WTC11 (cell line): ENCODE results near the gene PARK7. TPM values are rescaled to one million over a fixed set of nuclear protein-coding genes. Genes with fewer than 3 reads are reported as not detected.
A peak's percentile ranks its signal among the peaks of the same experiment; 100 is the strongest.

Experiments used
- AFF4 ChIP-seq: sonication (generic); formaldehyde crosslinking; IDR thresholded peaks from 2 replicates; pipeline ENCODE4 v1.8.1; 2023; ENCODE audit warnings: mild to moderate bottlenecking, missing genetic modification reagents, borderline replicate concordance
- AR ChIP-seq: fragments of 250-450 bp; sonication (Bioruptor Pico); IDR thresholded peaks from 2 replicates; pipeline ENCODE4 v1.9.0; 2021; ENCODE audit warnings: mild to moderate bottlenecking
- CDX4 ChIP-seq: fragments of 250-450 bp; sonication (Bioruptor Pico); IDR thresholded peaks from 2 replicates; pipeline ENCODE4 v1.9.0; 2021; ENCODE audit warnings: moderate library complexity, mild to moderate bottlenecking, inconsistent platforms, borderline replicate concordance
- EMX1 ChIP-seq: fragments of 250-450 bp; sonication (Bioruptor Pico); IDR thresholded peaks from 2 replicates; pipeline ENCODE4 v1.8.0; 2021; ENCODE audit warnings: mild to moderate bottlenecking
- JUN ChIP-seq: sonication (generic); formaldehyde crosslinking; IDR thresholded peaks from 2 replicates; pipeline ENCODE4 v1.8.0; 2023; ENCODE audit warnings: mild to moderate bottlenecking, missing genetic modification reagents
- KAT7 ChIP-seq: sonication (generic); formaldehyde crosslinking; IDR thresholded peaks from 2 replicates; pipeline ENCODE4 v1.8.1; 2023; ENCODE audit warnings: missing genetic modification reagents, mild to moderate bottlenecking, borderline replicate concordance
- MAX ChIP-seq: sonication (generic); formaldehyde crosslinking; IDR thresholded peaks from 2 replicates; pipeline ENCODE4 v1.8.0; 2022; ENCODE audit warnings: mild to moderate bottlenecking, missing genetic modification reagents
- MYBL2 ChIP-seq: sonication (generic); formaldehyde crosslinking; IDR thresholded peaks from 2 replicates; pipeline ENCODE4 v1.8.1; 2023; ENCODE audit warnings: mild to moderate bottlenecking, moderate library complexity, missing genetic modification reagents
- NFE2L1 ChIP-seq: sonication (generic); formaldehyde crosslinking; IDR thresholded peaks from 2 replicates; pipeline ENCODE4 v1.8.1; 2023; ENCODE audit warnings: missing genetic modification reagents
- NR1H2 ChIP-seq: sonication (generic); formaldehyde crosslinking; IDR thresholded peaks from 2 replicates; pipeline ENCODE4 v1.9.0; 2021; ENCODE audit warnings: mild to moderate bottlenecking, moderate library complexity, missing genetic modification reagents
- PRDM15 ChIP-seq: sonication (generic); formaldehyde crosslinking; IDR thresholded peaks from 2 replicates; pipeline ENCODE4 v1.8.0; 2022; ENCODE audit warnings: missing genetic modification reagents
- RORB ChIP-seq: fragments of 250-450 bp; sonication (Bioruptor Pico); IDR thresholded peaks from 2 replicates; pipeline ENCODE4 v1.9.0; 2021; ENCODE audit warnings: mild to moderate bottlenecking
- SMAD3 ChIP-seq: sonication (generic); formaldehyde crosslinking; IDR thresholded peaks from 2 replicates; pipeline ENCODE4 v1.8.0; 2022; ENCODE audit warnings: missing genetic modification reagents, mild to moderate bottlenecking, borderline replicate concordance
- TP53 ChIP-seq: sonication (generic); formaldehyde crosslinking; IDR thresholded peaks from 2 replicates; pipeline ENCODE4 v1.8.1; 2023; ENCODE audit warnings: mild to moderate bottlenecking, missing genetic modification reagents
- USF1 ChIP-seq: sonication (generic); formaldehyde crosslinking; IDR thresholded peaks from 2 replicates; pipeline ENCODE4 v1.8.0; 2022; ENCODE audit warnings: mild to moderate bottlenecking, missing genetic modification reagents
- ZNF121 ChIP-seq: sonication (generic); formaldehyde crosslinking; IDR thresholded peaks from 2 replicates; pipeline ENCODE4 v1.8.0; 2023; ENCODE audit warnings: missing genetic modification reagents
- ZNF219 ChIP-seq: sonication (generic); formaldehyde crosslinking; IDR thresholded peaks from 2 replicates; pipeline ENCODE4 v1.8.0; 2023; ENCODE audit warnings: missing genetic modification reagents, mild to moderate bottlenecking, borderline replicate concordance
- ZNF232 ChIP-seq: sonication (generic); formaldehyde crosslinking; IDR thresholded peaks from 2 replicates; pipeline ENCODE4 v1.8.0; 2022; ENCODE audit warnings: mild to moderate bottlenecking, missing genetic modification reagents
- ZNF396 ChIP-seq: fragments of 250-450 bp; sonication (Bioruptor Pico); IDR thresholded peaks from 2 replicates; pipeline ENCODE4 v1.8.0; 2021; ENCODE audit warnings: mild to moderate bottlenecking, moderate library complexity, borderline replicate concordance
- total RNA-seq: library from RNA; stranded (reverse); gene quantifications from 3 replicates; pipeline ENCODE4 v1.2.3, GENCODE V29; 2021
- TF ChIP-seq, protein P1 (sequence below): sonication (generic); formaldehyde crosslinking; IDR thresholded peaks from 2 replicates; pipeline ENCODE4 v1.8.1; 2023; ENCODE audit warnings: mild to moderate bottlenecking, missing genetic modification reagents, moderate library complexity
- TF ChIP-seq, protein P2 (sequence below): sonication (generic); formaldehyde crosslinking; IDR thresholded peaks from 2 replicates; pipeline ENCODE4 v1.8.0; 2022; ENCODE audit warnings: mild to moderate bottlenecking, missing genetic modification reagents
- TF ChIP-seq, protein P3 (sequence below): sonication (generic); formaldehyde crosslinking; IDR thresholded peaks from 2 replicates; pipeline ENCODE4 v1.8.1; 2023; ENCODE audit warnings: mild to moderate bottlenecking, missing genetic modification reagents

Gene PARK7
- total RNA-seq, 1 experiment from 2014 or later: 337 TPM

DNA sequence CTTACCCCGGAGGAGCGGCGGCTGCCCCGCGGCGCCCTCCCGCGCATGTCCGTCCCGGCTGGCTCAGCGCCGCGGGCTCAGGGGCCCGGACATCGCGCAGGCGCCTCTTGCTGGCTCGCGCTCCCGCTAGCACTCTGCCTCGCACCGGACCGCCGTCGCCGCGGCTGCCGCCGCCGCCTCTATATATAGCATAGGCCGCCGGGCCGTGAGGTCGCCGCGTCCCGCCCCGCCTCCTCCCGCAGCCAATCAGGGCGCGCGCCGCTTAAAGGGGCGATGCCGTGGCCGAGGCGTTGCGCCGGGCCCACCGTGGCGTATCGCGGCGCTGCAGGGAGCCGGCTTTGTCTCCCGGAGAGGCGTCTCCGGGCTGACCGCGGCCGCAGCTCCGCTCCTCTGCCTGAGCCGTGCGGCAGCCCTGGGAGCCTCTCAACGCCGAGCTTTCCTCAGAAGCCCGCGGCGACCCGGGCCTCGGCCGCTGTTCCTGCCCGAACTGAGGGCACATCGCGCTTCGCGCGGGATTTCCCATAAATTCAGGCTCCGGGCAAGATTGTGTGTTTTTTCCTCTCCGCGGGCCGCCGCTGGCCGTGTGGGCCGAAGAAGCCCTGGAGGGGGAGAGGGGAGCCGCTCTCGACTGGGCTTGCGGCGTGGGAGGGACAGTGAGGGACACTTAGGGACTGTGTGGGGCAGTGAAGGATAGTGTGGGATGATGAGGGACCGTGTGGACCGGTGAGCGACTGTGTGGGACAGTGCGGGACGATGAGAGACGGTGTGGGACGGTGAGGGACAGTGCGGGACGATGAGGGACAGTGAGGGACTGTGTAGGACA lies 64.9 kb downstream of the PARK7 start, which contains the start of gene ERRFI1 (continued):
- 0 out of 2 replicates have a peak, but pooled peaks have one; percentile 66 for TF ChIP-seq JUN (CRISPR knock-in tag)
- peak; percentile 72; the same call in 1 of the 2 replicates for TF ChIP-seq TP53 (CRISPR knock-in tag)
- no peak for TF ChIP-seq ZNF219 (CRISPR knock-in tag)
- peak; percentile 84; the same call in 1 of the 2 replicates for TF ChIP-seq MYBL2 (CRISPR knock-in tag)
- TF ChIP-seq, protein P1, sequence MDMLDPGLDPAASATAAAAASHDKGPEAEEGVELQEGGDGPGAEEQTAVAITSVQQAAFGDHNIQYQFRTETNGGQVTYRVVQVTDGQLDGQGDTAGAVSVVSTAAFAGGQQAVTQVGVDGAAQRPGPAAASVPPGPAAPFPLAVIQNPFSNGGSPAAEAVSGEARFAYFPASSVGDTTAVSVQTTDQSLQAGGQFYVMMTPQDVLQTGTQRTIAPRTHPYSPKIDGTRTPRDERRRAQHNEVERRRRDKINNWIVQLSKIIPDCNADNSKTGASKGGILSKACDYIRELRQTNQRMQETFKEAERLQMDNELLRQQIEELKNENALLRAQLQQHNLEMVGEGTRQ: peak; percentile 41
- peak; percentile 49; the same call in 1 of the 2 replicates for TF ChIP-seq NR1H2 (CRISPR knock-in tag)
- no peak for TF ChIP-seq NFE2L1 (CRISPR knock-in tag)
- no peak for TF ChIP-seq CDX4
- peak; percentile 98 for TF ChIP-seq MAX (CRISPR knock-in tag)
- TF ChIP-seq PRDM15 (CRISPR knock-in tag): no peak
- peak; percentile 67; the same call in 1 of the 2 replicates for TF ChIP-seq USF1 (CRISPR knock-in tag)
- TF ChIP-seq ZNF396: no peak
- no peak for TF ChIP-seq KAT7
- no peak for TF ChIP-seq EMX1
- TF ChIP-seq AR (CRISPR knock-in tag): no peak
- no peak for TF ChIP-seq SMAD3 (CRISPR knock-in tag)
- TF ChIP-seq AFF4 (CRISPR knock-in tag): peak; percentile 63; the same call in 1 of the 2 replicates
- TF ChIP-seq, protein P2, sequence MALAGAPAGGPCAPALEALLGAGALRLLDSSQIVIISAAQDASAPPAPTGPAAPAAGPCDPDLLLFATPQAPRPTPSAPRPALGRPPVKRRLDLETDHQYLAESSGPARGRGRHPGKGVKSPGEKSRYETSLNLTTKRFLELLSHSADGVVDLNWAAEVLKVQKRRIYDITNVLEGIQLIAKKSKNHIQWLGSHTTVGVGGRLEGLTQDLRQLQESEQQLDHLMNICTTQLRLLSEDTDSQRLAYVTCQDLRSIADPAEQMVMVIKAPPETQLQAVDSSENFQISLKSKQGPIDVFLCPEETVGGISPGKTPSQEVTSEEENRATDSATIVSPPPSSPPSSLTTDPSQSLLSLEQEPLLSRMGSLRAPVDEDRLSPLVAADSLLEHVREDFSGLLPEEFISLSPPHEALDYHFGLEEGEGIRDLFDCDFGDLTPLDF: peak; percentile 70; the same call in 1 of the 2 replicates
- TF ChIP-seq ZNF121 (CRISPR knock-in tag): 0 out of 2 replicates have a peak, but pooled peaks have one; percentile 65
- TF ChIP-seq RORB (CRISPR knock-in tag): no peak
- TF ChIP-seq, protein P3, sequence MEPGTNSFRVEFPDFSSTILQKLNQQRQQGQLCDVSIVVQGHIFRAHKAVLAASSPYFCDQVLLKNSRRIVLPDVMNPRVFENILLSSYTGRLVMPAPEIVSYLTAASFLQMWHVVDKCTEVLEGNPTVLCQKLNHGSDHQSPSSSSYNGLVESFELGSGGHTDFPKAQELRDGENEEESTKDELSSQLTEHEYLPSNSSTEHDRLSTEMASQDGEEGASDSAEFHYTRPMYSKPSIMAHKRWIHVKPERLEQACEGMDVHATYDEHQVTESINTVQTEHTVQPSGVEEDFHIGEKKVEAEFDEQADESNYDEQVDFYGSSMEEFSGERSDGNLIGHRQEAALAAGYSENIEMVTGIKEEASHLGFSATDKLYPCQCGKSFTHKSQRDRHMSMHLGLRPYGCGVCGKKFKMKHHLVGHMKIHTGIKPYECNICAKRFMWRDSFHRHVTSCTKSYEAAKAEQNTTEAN (CRISPR knock-in tag): peak; percentile 87
- peak; percentile 82; the same call in 1 of the 2 replicates for TF ChIP-seq ZNF232 (CRISPR knock-in tag)
